ENCODE measurements around the gene IRX1. TPM values are rescaled to one million over a fixed set of nuclear protein-coding genes. Genes with fewer than 3 reads are reported as not detected.

The IRX1 gene
- total and polyA plus RNA-seq, 2 of the 8 experiments (the other 6 are each of a cell fraction or from before 2014, with no cell fraction given): 2.6 to 3.9 TPM

GRCh38 chr5:3619579-3619978, 23.9 kb downstream of the IRX1 start (continued):
- no peak for TF ChIP-seq USF2 (IDR thresholded peaks at IDR 0.05; ENCODE audit: low read length)
